NCI-H2107 (cell line): ENCODE results near the gene ROMO1.

ENCODE experiments used
- DNase-seq: peaks from one replicate; lab custom pipeline; 2025; lab: John Stamatoyannopoulos, UW

ROMO1 gene

GRCh38 chr20:35699127-35699956 is at the start of gene ROMO1, which contains the start of gene NFS1:
ROMO1 (plus strand) TSS chr20:35699405; CDS start chr20:35699633, 228 bp downstream.
NFS1 (minus strand) TSS chr20:35699352; CDS start chr20:35699288, 64 bp downstream.
- peak; percentile 27 for DNase-seq

GRCh38 chr20:35650632-35651031 is 48.6 kb upstream of the ROMO1 start:
- no peak for DNase-seq

- DNase-seq: no peak
Measured at GRCh38 chr20:35651958-35652357, 47.2 kb upstream of the ROMO1 start.

- DNase-seq: no peak
Measured at GRCh38 chr20:35652641-35653429, 46.4 kb upstream of the ROMO1 start.

GRCh38 chr20:35653430-35653734 is 45.8 kb upstream of the ROMO1 start:
- DNase-seq: no peak

GRCh38 chr20:35653893-35654292 is 45.3 kb upstream of the ROMO1 start:
- no peak for DNase-seq

GRCh38 chr20:35654415-35654814 is 44.8 kb upstream of the ROMO1 start:
- no peak for DNase-seq

GRCh38 chr20:35657271-35657670 is 41.9 kb upstream of the ROMO1 start:
- DNase-seq: no peak

- no peak for DNase-seq
Measured at GRCh38 chr20:35660122-35660937, 38.9 kb upstream of the ROMO1 start.

- no peak for DNase-seq
Measured at GRCh38 chr20:35661053-35661452, 38.2 kb upstream of the ROMO1 start.

- DNase-seq: no peak
Measured at GRCh38 chr20:35661908-35662307, 37.3 kb upstream of the ROMO1 start.

- DNase-seq: no peak
Measured at GRCh38 chr20:35662551-35662950, 36.7 kb upstream of the ROMO1 start.

- no peak for DNase-seq
Measured at GRCh38 chr20:35663516-35664465, 35.4 kb upstream of the ROMO1 start.

GRCh38 chr20:35664466-35665206 is 34.6 kb upstream of the ROMO1 start, which contains the start of the genes CPNE1 and RBM12:
CPNE1 (minus strand) TSS chr20:35664900; CDS start chr20:35632923, 31,977 bp downstream.
RBM12 (minus strand) TSS chr20:35664900; CDS start chr20:35655322, 9,578 bp downstream.
- peak; percentile 69 for DNase-seq

- DNase-seq: no peak
Measured at GRCh38 chr20:35665949-35666288, 33.3 kb upstream of the ROMO1 start.

GRCh38 chr20:35669221-35669620 is 30.0 kb upstream of the ROMO1 start:
- DNase-seq: no peak

- DNase-seq: no peak
Measured at GRCh38 chr20:35669681-35670080, 29.5 kb upstream of the ROMO1 start.

GRCh38 chr20:35673884-35674283 is 25.3 kb upstream of the ROMO1 start:
- DNase-seq: no peak

- no peak for DNase-seq
Measured at GRCh38 chr20:35674921-35675320, 24.3 kb upstream of the ROMO1 start.

- DNase-seq: no peak
Measured at GRCh38 chr20:35680452-35681183, 18.6 kb upstream of the ROMO1 start.
